GM23248 (cell line): ENCODE data around the gene TSPAN32.

Source experiments
- EZH2 ChIP-seq: fragments of 200-600 bp; sonication (generic); IDR thresholded peaks from 2 replicates; pipeline ENCODE4 v1.6.1; 2018; ENCODE audit warnings: antibody characterized with exemption, mild to moderate bottlenecking; ENCODE audit not compliant: insufficient read depth, poor library complexity, severe bottlenecking
- EZH2phosphoT487 ChIP-seq: fragments of 200-600 bp; sonication (generic); IDR thresholded peaks from 2 replicates; pipeline ENCODE4 v1.6.1; 2018; ENCODE audit warnings: antibody characterized with exemption, moderate library complexity, mild to moderate bottlenecking, low read depth; ENCODE audit not compliant: insufficient read depth

DNA sequence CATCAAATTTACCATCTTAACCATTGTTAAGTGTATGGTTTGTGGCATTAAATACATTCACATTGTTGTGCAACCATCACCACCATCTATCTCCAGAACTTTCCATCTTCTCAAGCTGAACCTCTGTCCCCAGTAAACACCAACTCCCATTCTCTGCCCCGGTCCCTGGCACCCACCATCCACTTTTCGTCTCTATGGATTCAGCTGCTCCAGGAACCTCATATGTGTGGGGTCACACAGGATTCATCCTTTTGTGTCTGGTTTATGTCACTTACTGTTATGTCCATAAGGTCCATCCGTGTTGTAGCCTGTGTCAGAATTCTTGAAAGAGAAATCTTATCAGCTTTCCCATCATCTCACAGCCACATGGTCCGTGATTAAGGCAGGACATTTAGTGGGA is 16.3 kb downstream of the TSPAN32 start:
- TF ChIP-seq EZH2phosphoT487 (no peak), EZH2 (no peak)
